Aorta (tissue), 5 donors: ENCODE results near the gene TRAF5. TPM values are rescaled to one million over a fixed set of nuclear protein-coding genes. Genes with fewer than 3 reads are reported as not detected.

Source experiments
- ATAC-seq: fragments of 200-7000 bp; cut with Tn5 transposase; one replicate; pipeline ENCODE4 v1.9.1; 2022; ENCODE audit warnings: moderate library complexity; ENCODE audit not compliant: low FRiP score
- DNase-seq, 2 donors: peaks; one replicate each; pipeline ENCODE4 v3.0.0-alpha.2; 2020
- H3K27ac ChIP-seq, 2 donors: one replicate each; pipeline ENCODE4 v1.5.1; 2013; ENCODE audit warnings: low read length in 2 of 2, mild to moderate bottlenecking in 2 of 2, moderate library complexity in 2 of 2, control low read depth in 1 of 2, inconsistent platforms in 1 of 2, low read depth in 1 of 2
- H3K27me3 ChIP-seq, 2 donors: one replicate each; pipeline ENCODE4 v1.6.1; 2013; ENCODE audit warnings: control low read depth in 1 of 2, low read length in 1 of 2, mild to moderate bottlenecking in 1 of 2, moderate library complexity in 1 of 2; ENCODE audit not compliant: insufficient read depth in 2 of 2, control insufficient read depth in 1 of 2
- H3K36me3 ChIP-seq, 2 donors: one replicate each; pipeline ENCODE4 v1.6.1; 2013; ENCODE audit warnings: control low read depth in 1 of 2, low read length in 1 of 2, mild to moderate bottlenecking in 1 of 2; ENCODE audit not compliant: insufficient read depth in 2 of 2, control insufficient read depth in 1 of 2
- H3K4me1 ChIP-seq, 2 donors: one replicate each; pipeline ENCODE4 v1.6.1; 2013; ENCODE audit warnings: low read length in 2 of 2, control low read depth in 1 of 2, mild to moderate bottlenecking in 1 of 2, moderate library complexity in 1 of 2; ENCODE audit not compliant: insufficient read depth in 2 of 2, control insufficient read depth in 1 of 2
- H3K4me3 ChIP-seq, 2 donors: one replicate each; pipeline ENCODE4 v1.5.1; 2013; ENCODE audit warnings: low read length in 2 of 2, control low read depth in 1 of 2, mild to moderate bottlenecking in 1 of 2
- H3K9me3 ChIP-seq: one replicate; pipeline ENCODE4 v1.6.1; 2013; ENCODE audit warnings: mild to moderate bottlenecking, low read length; ENCODE audit not compliant: control insufficient read depth
- WGBS, 2 donors: extraction: QIAGEN DNeasy Blood & Tissue Kit; methylation state at CpG; one replicate each; pipeline ENCODE4 v1.1.7; 2013; 5-methylcytosine and 5-hydroxymethylcytosine counted together
- intact Hi-C, 2 donors: fragments of 100-400 bp; cut with DNase I; formaldehyde crosslinking; loops; one replicate each; pipeline versions ENCODE4 v1.14.2 to v1.15.0; 2022
- polyA plus RNA-seq, 2 donors: library from polyadenylated mRNA; stranded (reverse); fragments of 200-250 nt; gene quantifications; one replicate each; pipeline ENCODE4 v1.2.3, GENCODE V29; 2013
- total RNA-seq, 2 donors: library from RNA; stranded (reverse); fragmentation: NEBNext Ultra II Directional; extraction: Animal tissue kit (Norgen Biotek cat#: 25700); gene quantifications; one replicate each; pipeline ENCODE4 v1.2.1, GENCODE V29; 2021
- donor health status: healthy with polysubstance abuse.
- donor health status: Bipolar disorder and iron deficiency.
- donor health status: DM: no; HTN: no; CAD: no.
- donor health status: DM: no; HTN: no; CAD: no.
- donor health status: DM: yes; HTN: yes; CAD: no.

The TRAF5 gene
- total and polyA plus RNA-seq, 4 donors: 9.0 to 59.5 (median 53.2) TPM

- 49 to 50% methylated on average over 5 of the region's 5 CpGs for WGBS, 2 donors
- H3K4me1 ChIP-seq: peaks cover 0 to 5% of the 10 kb centered on the region in 2 donors
- peak overlapping the region in 1 of 2 donors; percentile 42 for H3K27ac ChIP-seq
Measured at GRCh38 chr1:211356723-211357407, 30.2 kb downstream of the TRAF5 start.

GRCh38 chr1:211358685-211359084 is 32.1 kb downstream of the TRAF5 start:
- H3K27ac ChIP-seq: no peak overlapping the region
- peaks cover 0 to 4% of the 10 kb centered on the region in 2 donors for H3K36me3 ChIP-seq
- 96 to 100% methylated on average over 1 of the region's 1 CpG for WGBS, 2 donors
- H3K4me1 ChIP-seq: peaks cover 0 to 5% of the 10 kb centered on the region in 2 donors
- H3K4me3 ChIP-seq: no peak overlapping the region
- H3K27me3 ChIP-seq: no peaks in the 10 kb centered on the region
- DNase-seq: no peak
- intact Hi-C loops: no loop called here
- no peaks in the 10 kb centered on the region for H3K9me3 ChIP-seq
- no peak for ATAC-seq

More at GRCh38 chr1:211356723-211357407, 30.2 kb downstream of the TRAF5 start:
- Histone ChIP-seq H3K27me3 (no peaks in the 10 kb centered on the region), H3K9me3 (no peaks in the 10 kb centered on the region), H3K36me3 (peaks cover 0 to 4% of the 10 kb centered on the region in 2 donors), H3K4me3 (no peak overlapping the region)
- intact Hi-C loops: no loop called here
- ATAC-seq (no peak), DNase-seq (no peak)

GRCh38 chr1:211359876-211360275 is 33.2 kb downstream of the TRAF5 start:
- Histone ChIP-seq H3K27ac (peak overlapping the region in 1 of 2 donors; percentile 38), H3K4me1 (peaks cover 0 to 5% of the 10 kb centered on the region in 2 donors), H3K4me3 (no peak overlapping the region), H3K36me3 (peaks cover 0 to 4% of the 10 kb centered on the region in 2 donors), H3K9me3 (no peaks in the 10 kb centered on the region), H3K27me3 (no peaks in the 10 kb centered on the region)
- 22 to 25% methylated on average over 3 of the region's 3 CpGs for WGBS, 2 donors
- DNase-seq: no peak
- no peak for ATAC-seq
- intact Hi-C loops: loop anchor here in 1 of 2 donors (1.0 to 5.0 kb wide), 2 partner anchors 11 to 33 kb away; partner anchors contain the start of gene TRAF5

- DNase-seq (no peak), ATAC-seq (no peak)
- H3K4me1 ChIP-seq: peaks cover 0 to 5% of the 10 kb centered on the region in 2 donors
- 73 to 87% methylated on average over 1 of the region's 1 CpG for WGBS, 2 donors
- H3K36me3 ChIP-seq: peaks cover 0 to 2% of the 10 kb centered on the region in 2 donors
- no peak overlapping the region for H3K4me3 ChIP-seq
- intact Hi-C loops: loop anchor here in 1 of 2 donors (5.0 kb wide), 1 partner anchor 34 kb away; the partner anchor contains the start of gene TRAF5
- no peaks in the 10 kb centered on the region for H3K27me3 ChIP-seq
- H3K27ac ChIP-seq: peak overlapping the region in 1 of 2 donors; percentile 39
- no peaks in the 10 kb centered on the region for H3K9me3 ChIP-seq
Measured at GRCh38 chr1:211361202-211361601, 34.6 kb downstream of the TRAF5 start.

GRCh38 chr1:211369640-211370039 is 43.0 kb downstream of the TRAF5 start:
- 82 to 84% methylated on average over 9 of the region's 9 CpGs for WGBS, 2 donors
- ATAC-seq (no peak), DNase-seq (no peak)
- intact Hi-C loops: no loop called here
- no peak overlapping the region for H3K4me3 ChIP-seq
- no peak overlapping the region for H3K27ac ChIP-seq
- H3K36me3 ChIP-seq: peaks cover 0 to 7% of the 10 kb centered on the region in 2 donors
- no peaks in the 10 kb centered on the region for H3K27me3 ChIP-seq
- no peaks in the 10 kb centered on the region for H3K9me3 ChIP-seq
- H3K4me1 ChIP-seq: no peaks in the 10 kb centered on the region

- Histone ChIP-seq H3K9me3 (no peaks in the 10 kb centered on the region), H3K36me3 (peaks cover 0 to 7% of the 10 kb centered on the region in 2 donors), H3K4me1 (no peaks in the 10 kb centered on the region), H3K27me3 (no peaks in the 10 kb centered on the region), H3K27ac (no peak overlapping the region), H3K4me3 (no peak overlapping the region)
- intact Hi-C loops: loop anchor here in 1 of 2 donors (1.0 kb wide), 1 partner anchor 10 kb away; no protein-coding TSS in a partner anchor
- ATAC-seq: no peak
- WGBS, 2 donors: 92 to 96% methylated on average over 2 of the region's 2 CpGs
- no peak for DNase-seq
Measured at GRCh38 chr1:211370669-211371068, 44.0 kb downstream of the TRAF5 start.

GRCh38 chr1:211371406-211372105 is 44.9 kb downstream of the TRAF5 start:
- 53 to 63% methylated on average over 1 of the region's 1 CpG for WGBS, 2 donors
- H3K4me1 ChIP-seq: no peaks in the 10 kb centered on the region
- H3K27ac ChIP-seq: no peak overlapping the region
- no peaks in the 10 kb centered on the region for H3K9me3 ChIP-seq
- no peak for ATAC-seq
- H3K36me3 ChIP-seq: peaks cover 0 to 3% of the 10 kb centered on the region in 2 donors
- intact Hi-C loops: loop anchor here in 1 of 2 donors (1.0 kb wide), 1 partner anchor 11 kb away; no protein-coding TSS in a partner anchor
- H3K27me3 ChIP-seq: no peaks in the 10 kb centered on the region
- DNase-seq: no peak
- no peak overlapping the region for H3K4me3 ChIP-seq

GRCh38 chr1:211372463-211372862 is 45.8 kb downstream of the TRAF5 start:
- H3K36me3 ChIP-seq: peaks cover 0 to 3% of the 10 kb centered on the region in 2 donors
- WGBS, 2 donors: 82% methylated on average over 4 of the region's 4 CpGs

More at GRCh38 chr1:211372463-211372862, 45.8 kb downstream of the TRAF5 start:
- Histone ChIP-seq H3K27ac (no peak overlapping the region), H3K4me1 (no peaks in the 10 kb centered on the region), H3K27me3 (no peaks in the 10 kb centered on the region), H3K4me3 (no peak overlapping the region), H3K9me3 (no peaks in the 10 kb centered on the region)
- ATAC-seq (no peak), DNase-seq (no peak)
- intact Hi-C loops: no loop called here
